ENCODE results near the gene IFT20.
"Not testable (repeated sequence)": the region's sequence is repeated elsewhere in the genome, so short reads cannot be mapped to it uniquely, and the experiment has no call there.

The IFT20 gene

GRCh38 chr17:28295677-28296578 is 39.3 kb downstream of the IFT20 start:
- Histone ChIP-seq H3K27me3 (replicated peaks) (peaks cover 2% of the 10 kb centered on the region), H3K4me3 (ENCODE audit: low read depth, low read length) (no peak overlapping the region), H3K36me3 (replicated peaks) (no peaks in the 10 kb centered on the region), H3K27ac (no peak overlapping the region)
- no peak for TF ChIP-seq CTCF (IDR thresholded peaks at IDR 0.05; ENCODE audit: low read depth, low read length, missing control alignments)
- no peak for DNase-seq
- in situ Hi-C loops (cut with HindIII; ENCODE audit: low pct_ligation_motif_present, low sequenced_read_pairs), result no loop called here

GRCh38 chr17:28293994-28294393 is 41.3 kb downstream of the IFT20 start:
- no peak overlapping the region for H3K27ac ChIP-seq
- DNase-seq, result no peak
- peaks cover 2% of the 10 kb centered on the region for H3K27me3 ChIP-seq (replicated peaks)
- no peaks in the 10 kb centered on the region for H3K36me3 ChIP-seq (replicated peaks)
- in situ Hi-C loops (cut with HindIII; ENCODE audit: low pct_ligation_motif_present, low sequenced_read_pairs), result no loop called here
- no peak for TF ChIP-seq CTCF (IDR thresholded peaks at IDR 0.05; ENCODE audit: low read depth, low read length, missing control alignments)
- H3K4me3 ChIP-seq (ENCODE audit: low read depth, low read length), result no peak overlapping the region

DNA sequence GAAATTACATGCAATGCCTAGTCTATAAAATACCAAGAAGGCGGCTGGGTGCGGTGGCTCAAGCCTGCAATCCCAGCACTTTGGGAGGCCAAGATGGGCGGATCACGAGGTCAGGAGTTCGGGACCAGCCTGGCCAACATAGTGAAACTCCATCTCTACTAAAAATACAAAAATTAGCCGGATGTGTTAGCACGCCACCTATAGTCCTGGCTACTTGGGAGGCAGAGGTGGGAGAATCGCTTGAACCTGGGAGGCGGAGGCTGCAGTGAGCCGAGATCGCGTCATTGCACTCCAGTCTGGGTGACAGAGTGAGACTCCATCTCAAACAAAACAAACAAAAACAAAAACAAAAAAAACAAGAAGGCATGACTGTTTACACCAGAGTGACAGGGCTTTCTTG is 42.4 kb downstream of the IFT20 start:
- H3K27ac ChIP-seq; DNase-seq; H3K36me3 ChIP-seq (replicated peaks); in situ Hi-C loops (cut with HindIII; ENCODE audit: low pct_ligation_motif_present, low sequenced_read_pairs); H3K4me3 ChIP-seq (ENCODE audit: low read depth, low read length); H3K27me3 ChIP-seq (replicated peaks): not testable (repeated sequence)

GRCh38 chr17:28291780-28292330 is 43.4 kb downstream of the IFT20 start:
- no peak overlapping the region for H3K4me3 ChIP-seq (ENCODE audit: low read depth, low read length)
- no peak overlapping the region for H3K27ac ChIP-seq
- DNase-seq, result no peak
- in situ Hi-C loops (cut with HindIII; ENCODE audit: low pct_ligation_motif_present, low sequenced_read_pairs), result no loop called here
- no peak for TF ChIP-seq CTCF (IDR thresholded peaks at IDR 0.05; ENCODE audit: low read depth, low read length, missing control alignments)
- no peaks in the 10 kb centered on the region for H3K36me3 ChIP-seq (replicated peaks)
- peaks cover 2% of the 10 kb centered on the region for H3K27me3 ChIP-seq (replicated peaks)

- TF ChIP-seq CTCF (IDR thresholded peaks at IDR 0.05; ENCODE audit: low read depth, low read length, missing control alignments), result no peak
- DNase-seq, result no peak
- Histone ChIP-seq H3K4me3 (ENCODE audit: low read depth, low read length) (no peak overlapping the region), H3K36me3 (replicated peaks) (no peaks in the 10 kb centered on the region), H3K27ac (no peak overlapping the region), H3K27me3 (replicated peaks) (peaks cover 2% of the 10 kb centered on the region)
- in situ Hi-C loops (cut with HindIII; ENCODE audit: low pct_ligation_motif_present, low sequenced_read_pairs), result no loop called here
Measured at GRCh38 chr17:28290703-28291102, 44.6 kb downstream of the IFT20 start.

GRCh38 chr17:28285965-28286364 is 49.3 kb downstream of the IFT20 start:
- Histone ChIP-seq H3K27me3 (replicated peaks) (no peaks in the 10 kb centered on the region), H3K27ac (no peak overlapping the region), H3K36me3 (replicated peaks) (no peaks in the 10 kb centered on the region), H3K4me3 (ENCODE audit: low read depth, low read length) (no peak overlapping the region)
- TF ChIP-seq CTCF (IDR thresholded peaks at IDR 0.05; ENCODE audit: low read depth, low read length, missing control alignments), result no peak
- no peak for DNase-seq
- in situ Hi-C loops (cut with HindIII; ENCODE audit: low pct_ligation_motif_present, low sequenced_read_pairs), result no loop called here
